Measurements from ENCODE around the gene RELL2. TPM values are rescaled to one million over a fixed set of nuclear protein-coding genes. Genes with fewer than 3 reads are reported as not detected.
A peak's percentile ranks its signal among the peaks of the same experiment; 100 is the strongest.
"Not testable (repeated sequence)": the region's sequence is repeated elsewhere in the genome, so short reads cannot be mapped to it uniquely, and the experiment has no call there.

The RELL2 gene
- total RNA-seq, 2 donors from 2014 or later, result 14.6 to 19.5 TPM

GRCh38 chr5:141609044-141609443 lies 27.8 kb upstream of the RELL2 start:
- H3K36me3 Mint-ChIP-seq (ENCODE audit: insufficient read depth in 2 of 2), result peaks cover 2 to 9% of the 10 kb centered on the region in 2 donors
- ATAC-seq (replicated peaks in 1 of 2) (no peak), DNase-seq (no peak)
- H3K27me3 Mint-ChIP-seq (ENCODE audit: low read depth), result no peaks in the 10 kb centered on the region
- peak overlapping the region; percentile 90 for H3K27ac Mint-ChIP-seq
- H3K4me1 Mint-ChIP-seq (ENCODE audit: low read depth), result peaks cover 89% of the 10 kb centered on the region
- H3K9me3 Mint-ChIP-seq, result no peaks in the 10 kb centered on the region
- H3K4me3 Mint-ChIP-seq, result peak overlapping the region in 1 of 2 donors; percentile 63

DNA sequence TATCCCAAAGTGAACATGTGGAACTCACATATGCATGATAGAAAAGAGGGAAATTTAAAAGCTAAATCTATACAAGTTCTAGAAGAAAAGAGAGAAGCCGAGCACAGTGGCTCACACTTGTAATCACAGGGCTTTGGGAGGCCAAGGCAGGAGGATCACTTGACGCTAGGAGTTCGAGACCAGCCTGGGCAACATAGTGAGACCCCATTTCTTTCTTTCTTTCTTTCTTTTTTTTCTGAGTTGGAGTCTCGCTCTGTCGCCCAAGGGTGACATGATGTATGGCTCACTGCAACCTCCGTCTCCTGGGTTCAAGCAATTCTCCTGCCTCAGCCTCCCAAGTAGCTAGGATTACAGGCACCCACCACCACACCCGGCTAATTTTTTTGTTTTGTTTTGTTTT lies 26.9 kb upstream of the RELL2 start:
- not testable (repeated sequence) for H3K27me3 Mint-ChIP-seq (ENCODE audit: low read depth); H3K9me3 Mint-ChIP-seq; DNase-seq; ATAC-seq (replicated peaks in 1 of 2); H3K36me3 Mint-ChIP-seq (ENCODE audit: insufficient read depth in 2 of 2)
- H3K4me3 Mint-ChIP-seq, result peak overlapping the region in 1 of 2 donors; percentile 63
- peak overlapping the region; percentile 90 for H3K27ac Mint-ChIP-seq
- peaks cover 89% of the 10 kb centered on the region for H3K4me1 Mint-ChIP-seq (ENCODE audit: low read depth)

GRCh38 chr5:141611289-141611688 lies 25.5 kb upstream of the RELL2 start:
- no peaks in the 10 kb centered on the region for H3K27me3 Mint-ChIP-seq (ENCODE audit: low read depth)
- H3K4me1 Mint-ChIP-seq (ENCODE audit: low read depth), result peaks cover 85% of the 10 kb centered on the region
- ATAC-seq (replicated peaks in 1 of 2) (no peak), DNase-seq (no peak)
- peaks cover 2 to 13% of the 10 kb centered on the region in 2 donors for H3K36me3 Mint-ChIP-seq (ENCODE audit: insufficient read depth in 2 of 2)
- no peaks in the 10 kb centered on the region for H3K9me3 Mint-ChIP-seq
- peak overlapping the region; percentile 24 for H3K27ac Mint-ChIP-seq
- H3K4me3 Mint-ChIP-seq, result peak overlapping the region; percentile 20 to 47

- Mint-ChIP-seq H3K36me3 (ENCODE audit: insufficient read depth in 2 of 2) (peaks cover 8 to 19% of the 10 kb centered on the region in 2 donors), H3K27ac (peak overlapping the region; percentile 96), H3K4me3 (peak overlapping the region; percentile 36 to 86), H3K4me1 (ENCODE audit: low read depth) (peaks cover 78% of the 10 kb centered on the region), H3K27me3 (ENCODE audit: low read depth) (no peaks in the 10 kb centered on the region), H3K9me3 (no peaks in the 10 kb centered on the region)
- ATAC-seq (replicated peaks in 1 of 2), result no peak
- no peak for DNase-seq
Observed at GRCh38 chr5:141613344-141613743, 23.5 kb upstream of the RELL2 start.

- no peaks in the 10 kb centered on the region for H3K9me3 Mint-ChIP-seq
- peaks cover 8 to 13% of the 10 kb centered on the region in 2 donors for H3K36me3 Mint-ChIP-seq (ENCODE audit: insufficient read depth in 2 of 2)
- H3K4me3 Mint-ChIP-seq, result peak overlapping the region; percentile 92 to 98
- H3K4me1 Mint-ChIP-seq (ENCODE audit: low read depth), result peaks cover 66% of the 10 kb centered on the region
- no peak for DNase-seq
- no peak for ATAC-seq (replicated peaks in 1 of 2)
- H3K27me3 Mint-ChIP-seq (ENCODE audit: low read depth), result no peaks in the 10 kb centered on the region
- H3K27ac Mint-ChIP-seq, result peak overlapping the region; percentile 94
Observed at GRCh38 chr5:141615991-141616720, 20.6 kb upstream of the RELL2 start.

GRCh38 chr5:141617128-141617527 lies 19.7 kb upstream of the RELL2 start:
- Mint-ChIP-seq H3K4me1 (ENCODE audit: low read depth) (peaks cover 63% of the 10 kb centered on the region), H3K9me3 (no peaks in the 10 kb centered on the region), H3K27ac (peak overlapping the region; percentile 94), H3K36me3 (ENCODE audit: insufficient read depth in 2 of 2) (peaks cover 9 to 14% of the 10 kb centered on the region in 2 donors), H3K4me3 (peak overlapping the region; percentile 92 to 98), H3K27me3 (ENCODE audit: low read depth) (no peaks in the 10 kb centered on the region)
- ATAC-seq (replicated peaks in 1 of 2), result no peak
- no peak for DNase-seq

- ATAC-seq (replicated peaks in 1 of 2) (no peak), DNase-seq (no peak)
- Mint-ChIP-seq H3K4me1 (ENCODE audit: low read depth) (peaks cover 62% of the 10 kb centered on the region), H3K9me3 (no peaks in the 10 kb centered on the region), H3K4me3 (peak overlapping the region; percentile 92 to 98), H3K27me3 (ENCODE audit: low read depth) (no peaks in the 10 kb centered on the region), H3K27ac (peak overlapping the region; percentile 94), H3K36me3 (ENCODE audit: insufficient read depth in 2 of 2) (peaks cover 9 to 17% of the 10 kb centered on the region in 2 donors)
Observed at GRCh38 chr5:141617682-141618029, 19.1 kb upstream of the RELL2 start.

GRCh38 chr5:141618030-141618803 lies 18.6 kb upstream of the RELL2 start:
- no peaks in the 10 kb centered on the region for H3K9me3 Mint-ChIP-seq
- peak overlapping the region; percentile 92 to 98 for H3K4me3 Mint-ChIP-seq
- no peaks in the 10 kb centered on the region for H3K27me3 Mint-ChIP-seq (ENCODE audit: low read depth)
- H3K27ac Mint-ChIP-seq, result peak overlapping the region; percentile 94
- peaks cover 11 to 17% of the 10 kb centered on the region in 2 donors for H3K36me3 Mint-ChIP-seq (ENCODE audit: insufficient read depth in 2 of 2)
- ATAC-seq (replicated peaks in 1 of 2), result peak; percentile 39 to 42
- peak; percentile 57 to 61 for DNase-seq
- H3K4me1 Mint-ChIP-seq (ENCODE audit: low read depth), result peaks cover 62% of the 10 kb centered on the region

DNA sequence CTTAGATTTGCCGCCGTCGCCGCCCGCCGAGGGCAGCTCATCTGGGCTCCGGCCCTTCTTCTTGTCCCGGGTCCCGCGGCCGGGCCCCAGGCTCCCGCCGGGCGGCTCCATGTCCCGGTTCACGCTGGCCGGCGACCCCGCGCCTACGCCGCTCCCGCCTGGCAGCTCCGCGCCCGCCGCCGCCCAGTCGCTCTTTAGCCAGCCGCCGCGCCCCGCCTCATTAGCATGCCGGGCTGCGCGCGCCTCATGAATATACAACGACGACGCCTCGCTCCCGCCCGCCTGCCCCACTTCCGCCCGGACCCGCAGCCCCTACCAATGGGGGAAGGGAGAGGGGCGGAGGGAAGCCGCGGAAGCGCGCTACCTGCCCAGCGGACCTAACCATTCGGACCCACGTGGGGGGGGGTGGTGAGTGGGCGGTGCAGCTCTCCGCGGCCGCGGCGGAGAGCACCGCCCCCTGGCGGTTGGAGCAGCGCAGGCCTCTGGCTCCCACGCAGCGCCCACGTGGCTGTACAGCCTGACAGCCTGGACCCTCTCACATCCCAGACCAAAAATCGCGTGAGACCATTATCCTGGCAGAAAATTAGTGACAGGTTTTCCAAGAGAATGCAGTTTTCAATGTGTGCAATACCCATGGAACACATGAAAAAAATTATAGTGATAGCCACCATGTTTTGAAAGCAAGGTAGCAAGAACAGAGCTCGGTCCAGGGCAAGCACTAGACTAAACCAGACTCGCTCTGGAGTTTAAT lies 17.8 kb upstream of the RELL2 start, which contains the start of gene DIAPH1:
DIAPH1 (minus strand) TSS at position 197 of the 751 bp plus-strand sequence; CDS start at position 111, 86 bp downstream.
- peaks cover 63% of the 10 kb centered on the region for H3K4me1 Mint-ChIP-seq (ENCODE audit: low read depth)
- H3K9me3 Mint-ChIP-seq, result no peaks in the 10 kb centered on the region
- peak within 1 kb of the TSS; percentile 92 to 98 for H3K4me3 Mint-ChIP-seq
- DNase-seq (peak; percentile 99), ATAC-seq (replicated peaks in 1 of 2) (peak; percentile 91 to 92)
- H3K27ac Mint-ChIP-seq, result peak within 1 kb of the TSS; percentile 94
- peaks cover 14 to 18% of the 10 kb centered on the region in 2 donors for H3K36me3 Mint-ChIP-seq (ENCODE audit: insufficient read depth in 2 of 2)
- no peaks in the 10 kb centered on the region for H3K27me3 Mint-ChIP-seq (ENCODE audit: low read depth)

GRCh38 chr5:141623186-141623585 lies 13.6 kb upstream of the RELL2 start:
- Mint-ChIP-seq H3K36me3 (ENCODE audit: insufficient read depth in 2 of 2) (peaks cover 12 to 28% of the 10 kb centered on the region in 2 donors), H3K4me1 (ENCODE audit: low read depth) (peaks cover 41% of the 10 kb centered on the region), H3K27me3 (ENCODE audit: low read depth) (no peaks in the 10 kb centered on the region), H3K27ac (peak overlapping the region; percentile 87), H3K9me3 (no peaks in the 10 kb centered on the region), H3K4me3 (peak overlapping the region; percentile 55 to 74)
- ATAC-seq (replicated peaks in 1 of 2) (peak; percentile 34 to 36), DNase-seq (peak; percentile 36 to 41)

DNA sequence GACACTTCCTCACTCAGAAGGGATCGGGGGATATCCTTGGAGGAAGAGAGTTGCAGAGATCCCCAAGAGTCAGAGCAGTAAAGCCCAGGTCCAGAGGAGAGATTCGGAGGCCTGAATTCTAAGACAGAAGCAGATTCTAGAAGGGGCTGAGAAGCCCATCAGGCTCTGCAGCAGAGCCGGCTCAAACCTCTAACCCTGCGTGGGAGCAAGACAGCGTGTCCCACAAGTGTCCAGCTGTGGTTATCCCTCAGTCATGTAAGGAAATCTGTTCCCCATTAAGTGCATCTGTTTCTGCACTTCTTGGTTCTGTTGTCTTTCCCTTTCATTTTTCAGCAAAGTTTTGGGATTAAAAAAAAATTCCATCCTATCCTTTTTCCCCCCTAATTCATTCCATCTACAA lies 13.2 kb upstream of the RELL2 start:
- no peaks in the 10 kb centered on the region for H3K9me3 Mint-ChIP-seq
- no peaks in the 10 kb centered on the region for H3K27me3 Mint-ChIP-seq (ENCODE audit: low read depth)
- ATAC-seq (replicated peaks in 1 of 2) (no peak), DNase-seq (no peak)
- peaks cover 10 to 27% of the 10 kb centered on the region in 2 donors for H3K36me3 Mint-ChIP-seq (ENCODE audit: insufficient read depth in 2 of 2)
- peaks cover 42% of the 10 kb centered on the region for H3K4me1 Mint-ChIP-seq (ENCODE audit: low read depth)
- peak overlapping the region; percentile 87 for H3K27ac Mint-ChIP-seq
- peak overlapping the region; percentile 55 to 74 for H3K4me3 Mint-ChIP-seq

DNA sequence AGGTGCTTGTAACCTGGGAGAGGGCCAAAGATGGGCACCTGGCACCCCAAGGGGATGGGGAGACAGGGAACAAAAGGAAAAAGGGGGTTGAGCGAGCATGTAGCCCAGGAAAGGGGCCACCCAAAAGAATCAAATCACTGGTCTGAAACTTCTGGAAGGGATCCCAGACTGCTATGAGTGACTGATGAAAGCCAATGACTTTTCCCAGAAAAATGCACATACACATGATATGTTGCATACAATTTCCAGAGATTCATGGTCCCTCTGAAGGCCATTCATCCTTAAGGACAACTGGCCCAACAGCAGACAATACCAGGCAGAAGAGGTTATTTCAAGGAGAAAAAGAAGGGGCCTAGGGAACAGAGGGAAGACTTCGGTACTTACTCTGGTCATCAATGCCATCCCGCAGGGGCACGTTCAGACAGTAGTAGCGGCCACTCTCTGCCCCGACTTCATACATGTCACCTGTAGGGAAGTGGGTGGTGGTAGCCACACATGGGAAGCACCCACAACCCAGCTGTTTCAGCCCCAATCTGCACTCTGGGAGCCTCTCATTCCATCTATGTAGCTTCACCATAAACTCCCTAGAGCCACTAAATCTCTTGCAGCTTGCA lies 8.5 kb upstream of the RELL2 start:
- Mint-ChIP-seq H3K27ac (no peak overlapping the region), H3K27me3 (ENCODE audit: low read depth) (no peaks in the 10 kb centered on the region), H3K9me3 (no peaks in the 10 kb centered on the region), H3K4me1 (ENCODE audit: low read depth) (peaks cover 18% of the 10 kb centered on the region), H3K4me3 (no peak overlapping the region), H3K36me3 (ENCODE audit: insufficient read depth in 2 of 2) (peaks cover 4 to 26% of the 10 kb centered on the region in 2 donors)
- ATAC-seq (replicated peaks in 1 of 2) (no peak), DNase-seq (no peak)
